IMR-90 (cell line): ENCODE measurements around the gene OSTN.

Source experiments
- BHLHE40 ChIP-seq: fragments of 150-350 bp; IDR thresholded peaks from 2 replicates; pipeline ENCODE4 v1.6.1; 2016; ENCODE audit warnings: mild to moderate bottlenecking, low read depth, low read length
- CEBPB ChIP-seq: IDR thresholded peaks from 2 replicates; pipeline ENCODE4 v1.6.1; 2012; ENCODE audit warnings: low read depth, low read length, improper control_type of control experiment
- CHD1 ChIP-seq: IDR thresholded peaks from 2 replicates; pipeline ENCODE4 v1.6.1; 2012; ENCODE audit warnings: low read depth, low read length, improper control_type of control experiment
- FOS ChIP-seq: fragments of 150-350 bp; IDR thresholded peaks from 2 replicates; pipeline ENCODE4 v1.6.1; 2016; ENCODE audit warnings: low read depth, low read length
- MAFK ChIP-seq: IDR thresholded peaks from 2 replicates; pipeline ENCODE4 v1.6.1; 2012; ENCODE audit warnings: low read depth, low read length, improper control_type of control experiment
- MAZ ChIP-seq: IDR thresholded peaks from 2 replicates; pipeline ENCODE4 v1.6.1; 2012; ENCODE audit warnings: low read depth, mild to moderate bottlenecking, low read length, improper control_type of control experiment, moderate library complexity, borderline replicate concordance
- MXI1 ChIP-seq: IDR thresholded peaks from 2 replicates; pipeline ENCODE4 v1.6.1; 2012; ENCODE audit warnings: low read depth, mild to moderate bottlenecking, low read length, moderate library complexity, borderline replicate concordance
- NFE2L2 ChIP-seq: fragments of 150-350 bp; IDR thresholded peaks from 2 replicates; pipeline ENCODE4 v1.6.1; 2016; ENCODE audit warnings: low read depth, mild to moderate bottlenecking, low read length
- POLR2A ChIP-seq: IDR thresholded peaks from 2 replicates; pipeline ENCODE4 v1.6.1; 2012; ENCODE audit warnings: mild to moderate bottlenecking, low read depth, low read length
- RAD21 ChIP-seq: IDR thresholded peaks from 2 replicates; pipeline ENCODE4 v1.6.1; 2012; ENCODE audit warnings: low read length, improper control_type of control experiment
- RFX5 ChIP-seq: IDR thresholded peaks from 2 replicates; pipeline ENCODE4 v1.8.0; 2012; ENCODE audit warnings: low read depth, mild to moderate bottlenecking, low read length, moderate library complexity
- SMC3 ChIP-seq: fragments of 150-350 bp; IDR thresholded peaks from 2 replicates; pipeline ENCODE4 v1.6.1; 2016; ENCODE audit warnings: low read depth, mild to moderate bottlenecking, antibody characterized with exemption, low read length, moderate library complexity
- TF ChIP-seq, protein P1 (sequence below): conservative IDR thresholded peaks from 2 replicates; pipeline ENCODE4 v1.5.1; 2012; ENCODE audit warnings: mild to moderate bottlenecking, low read depth, low read length, improper control_type of control experiment
- TF ChIP-seq, protein P2 (sequence below): fragments of 150-350 bp; IDR thresholded peaks from 2 replicates; pipeline ENCODE4 v1.6.1; 2017; ENCODE audit warnings: mild to moderate bottlenecking, antibody characterized with exemption, low read length, low read depth

GRCh38 chr3:191238321-191238817 lies 39.3 kb downstream of the OSTN start:
- TF ChIP-seq, protein P1, sequence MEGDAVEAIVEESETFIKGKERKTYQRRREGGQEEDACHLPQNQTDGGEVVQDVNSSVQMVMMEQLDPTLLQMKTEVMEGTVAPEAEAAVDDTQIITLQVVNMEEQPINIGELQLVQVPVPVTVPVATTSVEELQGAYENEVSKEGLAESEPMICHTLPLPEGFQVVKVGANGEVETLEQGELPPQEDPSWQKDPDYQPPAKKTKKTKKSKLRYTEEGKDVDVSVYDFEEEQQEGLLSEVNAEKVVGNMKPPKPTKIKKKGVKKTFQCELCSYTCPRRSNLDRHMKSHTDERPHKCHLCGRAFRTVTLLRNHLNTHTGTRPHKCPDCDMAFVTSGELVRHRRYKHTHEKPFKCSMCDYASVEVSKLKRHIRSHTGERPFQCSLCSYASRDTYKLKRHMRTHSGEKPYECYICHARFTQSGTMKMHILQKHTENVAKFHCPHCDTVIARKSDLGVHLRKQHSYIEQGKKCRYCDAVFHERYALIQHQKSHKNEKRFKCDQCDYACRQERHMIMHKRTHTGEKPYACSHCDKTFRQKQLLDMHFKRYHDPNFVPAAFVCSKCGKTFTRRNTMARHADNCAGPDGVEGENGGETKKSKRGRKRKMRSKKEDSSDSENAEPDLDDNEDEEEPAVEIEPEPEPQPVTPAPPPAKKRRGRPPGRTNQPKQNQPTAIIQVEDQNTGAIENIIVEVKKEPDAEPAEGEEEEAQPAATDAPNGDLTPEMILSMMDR: no peak
- TF ChIP-seq POLR2A (no peak), MAZ (no peak), MXI1 (no peak), MAFK (no peak), RAD21 (no peak), CHD1 (no peak), NFE2L2 (no peak), CEBPB (peak; percentile 60), RFX5 (no peak), BHLHE40 (0 out of 2 replicates have a peak, but pooled peaks have one; percentile 10), SMC3 (no peak), FOS (no peak)
- TF ChIP-seq, protein P2, sequence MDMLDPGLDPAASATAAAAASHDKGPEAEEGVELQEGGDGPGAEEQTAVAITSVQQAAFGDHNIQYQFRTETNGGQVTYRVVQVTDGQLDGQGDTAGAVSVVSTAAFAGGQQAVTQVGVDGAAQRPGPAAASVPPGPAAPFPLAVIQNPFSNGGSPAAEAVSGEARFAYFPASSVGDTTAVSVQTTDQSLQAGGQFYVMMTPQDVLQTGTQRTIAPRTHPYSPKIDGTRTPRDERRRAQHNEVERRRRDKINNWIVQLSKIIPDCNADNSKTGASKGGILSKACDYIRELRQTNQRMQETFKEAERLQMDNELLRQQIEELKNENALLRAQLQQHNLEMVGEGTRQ: no peak
